ENCODE data around the gene SLC7A6.

DNA sequence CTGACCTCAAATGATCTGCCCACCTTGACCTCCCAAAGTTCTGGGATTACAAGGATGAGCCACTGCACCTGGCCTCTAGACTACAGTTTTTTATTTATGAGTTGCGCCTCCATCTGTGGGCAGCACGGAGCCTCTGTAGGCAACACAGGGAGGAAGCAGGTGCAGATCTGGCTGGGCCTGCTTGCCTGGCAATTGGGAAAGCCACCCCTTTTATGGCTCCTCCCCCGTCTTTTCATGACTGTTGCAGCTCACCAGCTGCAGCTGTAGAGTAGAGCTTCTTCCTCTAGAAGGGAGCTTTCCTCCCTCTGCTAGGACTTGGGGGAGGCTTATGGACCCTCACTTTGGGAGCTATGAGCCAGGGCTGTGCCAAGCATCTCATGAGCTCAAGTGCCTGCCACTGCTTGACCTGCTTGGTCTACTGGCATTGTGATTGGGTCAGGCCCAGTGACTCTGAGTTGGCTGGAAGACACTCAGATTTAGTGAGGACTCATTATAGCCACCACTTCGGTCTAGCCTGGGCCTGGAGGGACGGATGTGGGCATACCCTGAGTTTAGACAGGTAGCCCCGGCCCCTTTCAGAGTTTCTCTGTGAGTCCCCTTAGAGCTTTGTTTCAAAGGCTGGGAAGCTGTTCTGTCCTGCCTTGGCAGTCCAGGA, 6.9 kb upstream of the SLC7A6 start:
- TF ChIP-seq, protein P1, sequence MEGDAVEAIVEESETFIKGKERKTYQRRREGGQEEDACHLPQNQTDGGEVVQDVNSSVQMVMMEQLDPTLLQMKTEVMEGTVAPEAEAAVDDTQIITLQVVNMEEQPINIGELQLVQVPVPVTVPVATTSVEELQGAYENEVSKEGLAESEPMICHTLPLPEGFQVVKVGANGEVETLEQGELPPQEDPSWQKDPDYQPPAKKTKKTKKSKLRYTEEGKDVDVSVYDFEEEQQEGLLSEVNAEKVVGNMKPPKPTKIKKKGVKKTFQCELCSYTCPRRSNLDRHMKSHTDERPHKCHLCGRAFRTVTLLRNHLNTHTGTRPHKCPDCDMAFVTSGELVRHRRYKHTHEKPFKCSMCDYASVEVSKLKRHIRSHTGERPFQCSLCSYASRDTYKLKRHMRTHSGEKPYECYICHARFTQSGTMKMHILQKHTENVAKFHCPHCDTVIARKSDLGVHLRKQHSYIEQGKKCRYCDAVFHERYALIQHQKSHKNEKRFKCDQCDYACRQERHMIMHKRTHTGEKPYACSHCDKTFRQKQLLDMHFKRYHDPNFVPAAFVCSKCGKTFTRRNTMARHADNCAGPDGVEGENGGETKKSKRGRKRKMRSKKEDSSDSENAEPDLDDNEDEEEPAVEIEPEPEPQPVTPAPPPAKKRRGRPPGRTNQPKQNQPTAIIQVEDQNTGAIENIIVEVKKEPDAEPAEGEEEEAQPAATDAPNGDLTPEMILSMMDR (IDR thresholded peaks at IDR 0.05): no peak
- TF ChIP-seq POLR2A (IDR thresholded peaks at IDR 0.05): no peak

All from right lobe of liver (tissue), 4 donors.